ENCODE data around the gene MVP.

MVP gene

GRCh38 chr16:29858974-29859373 lies 38.7 kb downstream of the MVP start:
- no peak for DNase-seq (ENCODE audit: low spot score)
- H3K27ac ChIP-seq, result no peak overlapping the region
- no peak for TF ChIP-seq CTCF (conservative IDR thresholded peaks at IDR 0.05; ENCODE audit: low read depth)
- ChIA-PET POLR2A (ENCODE audit: low non-redundant PET) (no interaction called here), CTCF (no interaction called here)

- no peak for DNase-seq (ENCODE audit: low spot score)
- H3K27ac ChIP-seq, result no peak overlapping the region
- ChIA-PET POLR2A (ENCODE audit: low non-redundant PET) (no interaction called here), CTCF (interaction anchor here (2.4 kb wide), 1 partner anchor 12 kb away, joined by 9 read pairs; no protein-coding TSS in a partner anchor)
- TF ChIP-seq CTCF (conservative IDR thresholded peaks at IDR 0.05; ENCODE audit: low read depth), result no peak
Measured at GRCh38 chr16:29860218-29860617, 40.0 kb downstream of the MVP start.

- CTCF ChIA-PET, result interaction anchor here (0.8 to 2.4 kb wide), 2 partner anchors 14 to 131 kb away, joined by 3 to 9 read pairs; no protein-coding TSS in a partner anchor
- no peak for TF ChIP-seq CTCF (conservative IDR thresholded peaks at IDR 0.05; ENCODE audit: low read depth)
- POLR2A ChIA-PET (ENCODE audit: low non-redundant PET), result no interaction called here
- peak; percentile 13 for DNase-seq (ENCODE audit: low spot score)
- peak overlapping the region; percentile 85 for H3K27ac ChIP-seq
Measured at GRCh38 chr16:29862383-29862883, 42.2 kb downstream of the MVP start.

- ChIA-PET POLR2A (ENCODE audit: low non-redundant PET) (interaction anchor here (0.6 to 0.7 kb wide), 2 partner anchors 8 to 171 kb away, joined by 3 read pairs; no protein-coding TSS in a partner anchor), CTCF (interaction anchor here (0.5 to 0.8 kb wide), 2 partner anchors 42 to 131 kb away, joined by 3 read pairs; no protein-coding TSS in a partner anchor)
- H3K27ac ChIP-seq, result peak within 1 kb of the TSS; percentile 85
- TF ChIP-seq CTCF (conservative IDR thresholded peaks at IDR 0.05; ENCODE audit: low read depth), result peak; percentile 82
- DNase-seq (ENCODE audit: low spot score), result peak; percentile 93
Measured at GRCh38 chr16:29862884-29863668, 42.8 kb downstream of the MVP start, which contains the start of gene CDIPT. TSS of gene CDIPT (minus strand) at chr16:29863226. CDS start at chr16:29862857, 369 bp downstream.

GRCh38 chr16:29863669-29863984 lies 43.4 kb downstream of the MVP start:
- ChIA-PET POLR2A (ENCODE audit: low non-redundant PET) (interaction anchor here (0.6 to 0.7 kb wide), 2 partner anchors 9 to 172 kb away, joined by 3 read pairs; no protein-coding TSS in a partner anchor), CTCF (interaction anchor here (0.5 kb wide), 1 partner anchor 42 kb away, joined by 3 read pairs; no protein-coding TSS in a partner anchor)
- no peak for DNase-seq (ENCODE audit: low spot score)
- peak; percentile 37; the same call in 1 of the 2 replicates for TF ChIP-seq CTCF (conservative IDR thresholded peaks at IDR 0.05; ENCODE audit: low read depth)
- H3K27ac ChIP-seq, result peak overlapping the region; percentile 85

GRCh38 chr16:29864205-29864604 lies 43.9 kb downstream of the MVP start:
- ChIA-PET CTCF (interaction anchor here (0.6 to 0.7 kb wide), 2 partner anchors 607 to 919 kb away, joined by 4 read pairs; no protein-coding TSS in a partner anchor), POLR2A (ENCODE audit: low non-redundant PET) (no interaction called here)
- no peak for DNase-seq (ENCODE audit: low spot score)
- H3K27ac ChIP-seq, result peak overlapping the region; percentile 85
- TF ChIP-seq CTCF (conservative IDR thresholded peaks at IDR 0.05; ENCODE audit: low read depth), result no peak
